ENCODE data around the gene LSM2.
A peak's percentile ranks its signal among the peaks of the same experiment; 100 is the strongest.

The LSM2 gene

GRCh38 chr6:31829633-31830283, 23.0 kb upstream of the LSM2 start:
- Histone ChIP-seq H3K4me2 (ENCODE audit: insufficient read depth, low read length) (peak overlapping the region; percentile 72), H3K9ac (ENCODE audit: low read depth, low read length) (peak overlapping the region; percentile 69), H4K20me1 (ENCODE audit: insufficient read depth, low read length) (no peaks in the 10 kb centered on the region; the same call in 1 of the 2 replicates), H3K4me3 (ENCODE audit: low read depth in 1 of 2, low read length in 2 of 2) (peak overlapping the region; percentile 62 to 73; a peak in 3 of 4 replicates), H3K27ac (ENCODE audit: low read length) (peak overlapping the region; percentile 87), H3K36me3 (ENCODE audit: insufficient read depth, low read length) (no peaks in the 10 kb centered on the region; the same call in 1 of the 2 replicates), H3K27me3 (ENCODE audit: insufficient read depth, low read length, poor library complexity) (no peaks in the 10 kb centered on the region), H3K4me1 (ENCODE audit: insufficient read depth, low read length) (peaks cover 54% of the 10 kb centered on the region), H3K79me2 (ENCODE audit: insufficient read depth, low read length) (peaks cover 47% of the 10 kb centered on the region), H3K9me3 (ENCODE audit: insufficient read depth, low read length, severe bottlenecking) (no peaks in the 10 kb centered on the region), H2AFZ (ENCODE audit: low read depth, low read length) (0 out of 2 replicates have a peak overlapping the region, but pooled peaks have one; percentile 65)
- no peak for ATAC-seq (ENCODE audit: insufficient read depth, low read depth)
- TF ChIP-seq EZH2 (IDR thresholded peaks at IDR 0.05; ENCODE audit: borderline replicate concordance, low read depth, low read length, severe bottlenecking) (no peak), CTCF (IDR thresholded peaks at IDR 0.05; ENCODE audit: borderline replicate concordance, extremely low read depth, low read length, poor library complexity, severe bottlenecking) (peak; percentile 65)
- no peak for DNase-seq

- peak within 1 kb of the TSS; percentile 83 for H2AFZ ChIP-seq (ENCODE audit: low read depth, low read length)
- peak; percentile 84 for ATAC-seq (ENCODE audit: insufficient read depth, low read depth)
- DNase-seq, result peak; percentile 97
- H3K79me2 ChIP-seq (ENCODE audit: insufficient read depth, low read length), result peaks cover 29% of the 10 kb centered on the region
- no peaks in the 10 kb centered on the region for H3K36me3 ChIP-seq (ENCODE audit: insufficient read depth, low read length)
- peak within 1 kb of the TSS; percentile 93 for H3K4me2 ChIP-seq (ENCODE audit: insufficient read depth, low read length)
- peak within 1 kb of the TSS; percentile 32 to 69; a peak in 3 of 4 replicates for H3K4me3 ChIP-seq (ENCODE audit: low read depth in 1 of 2, low read length in 2 of 2)
- TF ChIP-seq CTCF (IDR thresholded peaks at IDR 0.05; ENCODE audit: borderline replicate concordance, extremely low read depth, low read length, poor library complexity, severe bottlenecking) (no peak), EZH2 (IDR thresholded peaks at IDR 0.05; ENCODE audit: borderline replicate concordance, low read depth, low read length, severe bottlenecking) (no peak)
- no peaks in the 10 kb centered on the region for H3K27me3 ChIP-seq (ENCODE audit: insufficient read depth, low read length, poor library complexity)
- peak within 1 kb of the TSS; percentile 85 for H3K9ac ChIP-seq (ENCODE audit: low read depth, low read length)
- H4K20me1 ChIP-seq (ENCODE audit: insufficient read depth, low read length), result no peaks in the 10 kb centered on the region; the same call in 1 of the 2 replicates
- no peaks in the 10 kb centered on the region for H3K9me3 ChIP-seq (ENCODE audit: insufficient read depth, low read length, severe bottlenecking)
- peaks cover 46% of the 10 kb centered on the region for H3K4me1 ChIP-seq (ENCODE audit: insufficient read depth, low read length)
- H3K27ac ChIP-seq (ENCODE audit: low read length), result peak within 1 kb of the TSS; percentile 89
These were observed 20.7 kb upstream of the LSM2 start, which contains the start of gene HSPA1B for GRCh38 chr6:31827286-31828079. Gene HSPA1B (plus strand): TSS chr6:31827738. CDS start chr6:31827951, 213 bp downstream.

- ATAC-seq (ENCODE audit: insufficient read depth, low read depth) (peak; percentile 43), DNase-seq (peak; percentile 70)
- Histone ChIP-seq H3K79me2 (ENCODE audit: insufficient read depth, low read length) (peaks cover 31% of the 10 kb centered on the region), H2AFZ (ENCODE audit: low read depth, low read length) (peak overlapping the region; percentile 83), H3K9ac (ENCODE audit: low read depth, low read length) (peak overlapping the region; percentile 85), H3K4me1 (ENCODE audit: insufficient read depth, low read length) (peaks cover 48% of the 10 kb centered on the region), H3K4me3 (ENCODE audit: low read depth in 1 of 2, low read length in 2 of 2) (peak overlapping the region; percentile 32 to 69; a peak in 3 of 4 replicates), H4K20me1 (ENCODE audit: insufficient read depth, low read length) (no peaks in the 10 kb centered on the region; the same call in 1 of the 2 replicates), H3K27me3 (ENCODE audit: insufficient read depth, low read length, poor library complexity) (no peaks in the 10 kb centered on the region), H3K27ac (ENCODE audit: low read length) (peak overlapping the region; percentile 89), H3K9me3 (ENCODE audit: insufficient read depth, low read length, severe bottlenecking) (no peaks in the 10 kb centered on the region), H3K4me2 (ENCODE audit: insufficient read depth, low read length) (peak overlapping the region; percentile 93), H3K36me3 (ENCODE audit: insufficient read depth, low read length) (no peaks in the 10 kb centered on the region)
- TF ChIP-seq EZH2 (IDR thresholded peaks at IDR 0.05; ENCODE audit: borderline replicate concordance, low read depth, low read length, severe bottlenecking), result no peak
- TF ChIP-seq CTCF (IDR thresholded peaks at IDR 0.05; ENCODE audit: borderline replicate concordance, extremely low read depth, low read length, poor library complexity, severe bottlenecking), result no peak
These were observed 20.1 kb upstream of the LSM2 start for GRCh38 chr6:31826793-31827285.

All from DND-41 (cell line).